WTC11 (cell line): ENCODE measurements around the gene VAV2. TPM values are rescaled to one million over a fixed set of nuclear protein-coding genes. Genes with fewer than 3 reads are reported as not detected.

ENCODE experiments used
- ATAC-seq: fragments of 200-7000 bp; cut with Tn5 transposase; 2 replicates; pipeline ENCODE4 v1.10.0; 2021; ENCODE audit warnings: mild to moderate bottlenecking, moderate library complexity
- CTCF ChIA-PET: fragments of 300-600 bp; sonication (Branson Sonifier 250); formaldehyde crosslinking; loops from one replicate; lab custom pipeline; 2021; ENCODE audit warnings: antibody characterized with exemption; lab: Charles Lee
- POLR2A ChIA-PET: fragments of 350-600 bp; sonication (Branson Sonifier 250); formaldehyde crosslinking; loops from one replicate; lab custom pipeline; 2021; ENCODE audit warnings: antibody characterized with exemption; lab: Charles Lee
- DNase-seq: peaks from one replicate; pipeline ENCODE4 v3.0.0; 2021; ENCODE audit warnings: low spot score
- H3K27ac Mint-ChIP-seq: 2 replicates; pipeline ENCODE4 v1.8.0; 2021; ENCODE audit warnings: mixed read lengths
- H3K27me3 Mint-ChIP-seq: 2 replicates; pipeline ENCODE4 v1.8.0; 2021; ENCODE audit warnings: low read depth, mild to moderate bottlenecking, moderate library complexity, mixed read lengths
- H3K36me3 Mint-ChIP-seq: 2 replicates; pipeline ENCODE4 v1.8.0; 2021; ENCODE audit warnings: mixed read lengths
- H3K4me1 Mint-ChIP-seq: 2 replicates; pipeline ENCODE4 v1.8.0; 2022; ENCODE audit warnings: mixed read lengths
- H3K4me3 Mint-ChIP-seq: 2 replicates; pipeline ENCODE4 v1.8.0; 2021; ENCODE audit warnings: mild to moderate bottlenecking, moderate library complexity, mixed read lengths
- H3K9me3 Mint-ChIP-seq: 2 replicates; pipeline ENCODE4 v1.8.0; 2021; ENCODE audit warnings: mixed read lengths
- ATF1 ChIP-seq: sonication (generic); formaldehyde crosslinking; IDR thresholded peaks from 2 replicates; pipeline ENCODE4 v1.8.1; 2023; ENCODE audit warnings: mild to moderate bottlenecking, moderate library complexity, missing genetic modification reagents
- CBFB ChIP-seq: sonication (generic); formaldehyde crosslinking; IDR thresholded peaks from 2 replicates; pipeline ENCODE4 v1.8.1; 2022; ENCODE audit warnings: mild to moderate bottlenecking, low read depth, missing genetic modification reagents
- NFE2L1 ChIP-seq: sonication (generic); formaldehyde crosslinking; IDR thresholded peaks from 2 replicates; pipeline ENCODE4 v1.8.1; 2023; ENCODE audit warnings: missing genetic modification reagents
- NFYB ChIP-seq: sonication (generic); formaldehyde crosslinking; conservative IDR thresholded peaks from 2 replicates; pipeline ENCODE4 v1.8.0; 2022; ENCODE audit warnings: low read depth, missing genetic modification reagents
- SP1 ChIP-seq: sonication (generic); formaldehyde crosslinking; conservative IDR thresholded peaks from 2 replicates; pipeline ENCODE4 v1.8.1; 2022; ENCODE audit warnings: missing genetic modification reagents
- TCF7 ChIP-seq: sonication (generic); formaldehyde crosslinking; IDR thresholded peaks from 2 replicates; pipeline ENCODE4 v1.8.0; 2022; ENCODE audit warnings: mild to moderate bottlenecking, low read depth, missing genetic modification reagents, moderate library complexity
- ZNF263 ChIP-seq: sonication (generic); formaldehyde crosslinking; IDR thresholded peaks from 2 replicates; pipeline ENCODE4 v1.8.1; 2022; ENCODE audit warnings: low read depth, mild to moderate bottlenecking, moderate library complexity, missing genetic modification reagents
- ZNF396 ChIP-seq: fragments of 250-450 bp; sonication (Bioruptor Pico); IDR thresholded peaks from 2 replicates; pipeline ENCODE4 v1.8.0; 2021; ENCODE audit warnings: mild to moderate bottlenecking, moderate library complexity, borderline replicate concordance
- total RNA-seq: library from RNA; stranded (reverse); gene quantifications from 3 replicates; pipeline ENCODE4 v1.2.3, GENCODE V29; 2021
- TF ChIP-seq, protein P1 (sequence below): sonication (generic); formaldehyde crosslinking; conservative IDR thresholded peaks from 2 replicates; pipeline ENCODE4 v1.8.1; 2023; ENCODE audit warnings: mild to moderate bottlenecking, low read depth, missing genetic modification reagents, moderate library complexity
- TF ChIP-seq, protein P2 (sequence below): sonication (generic); formaldehyde crosslinking; IDR thresholded peaks from 2 replicates; pipeline ENCODE4 v1.8.0; 2023; ENCODE audit warnings: missing genetic modification reagents
- TF ChIP-seq, protein P3 (sequence below): sonication (generic); formaldehyde crosslinking; IDR thresholded peaks from 2 replicates; pipeline ENCODE4 v1.8.1; 2023; ENCODE audit warnings: mild to moderate bottlenecking, missing genetic modification reagents, moderate library complexity
- TF ChIP-seq, protein P4 (sequence below): sonication (generic); formaldehyde crosslinking; IDR thresholded peaks from 2 replicates; pipeline ENCODE4 v1.8.0; 2022; ENCODE audit warnings: missing genetic modification reagents
- TF ChIP-seq, protein P5 (sequence below): fragments of 250-450 bp; sonication (Bioruptor Pico); IDR thresholded peaks from 2 replicates; pipeline ENCODE4 v1.8.0; 2021; ENCODE audit warnings: mild to moderate bottlenecking
- TF ChIP-seq, protein P6 (sequence below): sonication (generic); formaldehyde crosslinking; IDR thresholded peaks from 2 replicates; pipeline ENCODE4 v1.8.0; 2022; ENCODE audit warnings: mild to moderate bottlenecking, missing genetic modification reagents
- TF ChIP-seq, protein P7 (sequence below): sonication (generic); formaldehyde crosslinking; IDR thresholded peaks from 2 replicates; pipeline ENCODE4 v1.8.1; 2022; ENCODE audit warnings: mild to moderate bottlenecking, moderate library complexity, missing genetic modification reagents
- TF ChIP-seq, protein P8 (sequence below): sonication (generic); formaldehyde crosslinking; IDR thresholded peaks from 2 replicates; pipeline ENCODE4 v1.8.1; 2022; ENCODE audit warnings: mild to moderate bottlenecking, missing genetic modification reagents, moderate library complexity, borderline replicate concordance

Gene VAV2
- total RNA-seq, 1 experiment from 2014 or later: 39.7 TPM

DNA sequence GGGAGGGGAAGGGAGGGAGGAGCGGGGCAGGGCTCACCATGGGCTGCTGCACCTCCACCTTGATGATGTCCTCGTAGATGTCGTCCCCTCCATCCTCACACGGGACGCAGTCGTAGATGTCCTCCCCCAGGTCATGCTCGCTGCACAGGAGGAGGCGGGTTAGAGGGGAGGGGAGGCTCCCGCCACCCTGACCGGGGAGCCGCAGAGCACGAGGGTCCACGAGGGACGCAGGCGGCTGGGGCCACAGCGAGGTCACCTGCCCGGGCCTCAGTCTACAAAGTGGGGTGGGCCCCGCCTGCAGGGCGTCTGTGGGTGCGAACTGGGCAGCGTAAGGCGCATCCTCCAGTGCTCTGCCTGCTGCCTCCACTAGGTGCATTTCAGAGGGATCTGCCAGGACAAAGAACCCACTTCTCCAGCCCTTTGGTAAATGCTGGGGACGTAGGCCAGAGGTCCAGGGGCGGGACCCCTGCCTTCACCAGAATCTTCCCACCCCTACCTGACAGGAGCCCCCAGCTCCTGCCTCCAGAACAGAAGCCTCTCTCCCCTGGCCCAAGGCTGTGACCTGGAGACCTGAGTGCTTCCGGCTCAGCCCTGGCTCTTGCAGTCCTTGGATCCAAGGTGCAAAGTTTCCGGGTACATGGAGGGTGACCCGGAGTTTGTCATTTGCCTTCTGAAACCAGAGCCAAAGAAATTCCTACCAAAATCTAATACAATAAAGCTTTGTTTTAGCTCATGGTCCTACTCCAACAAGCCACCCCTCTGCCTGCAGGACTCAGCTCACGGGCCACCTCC lies 179.9 kb downstream of the VAV2 start (continued):
- TF ChIP-seq, protein P1, sequence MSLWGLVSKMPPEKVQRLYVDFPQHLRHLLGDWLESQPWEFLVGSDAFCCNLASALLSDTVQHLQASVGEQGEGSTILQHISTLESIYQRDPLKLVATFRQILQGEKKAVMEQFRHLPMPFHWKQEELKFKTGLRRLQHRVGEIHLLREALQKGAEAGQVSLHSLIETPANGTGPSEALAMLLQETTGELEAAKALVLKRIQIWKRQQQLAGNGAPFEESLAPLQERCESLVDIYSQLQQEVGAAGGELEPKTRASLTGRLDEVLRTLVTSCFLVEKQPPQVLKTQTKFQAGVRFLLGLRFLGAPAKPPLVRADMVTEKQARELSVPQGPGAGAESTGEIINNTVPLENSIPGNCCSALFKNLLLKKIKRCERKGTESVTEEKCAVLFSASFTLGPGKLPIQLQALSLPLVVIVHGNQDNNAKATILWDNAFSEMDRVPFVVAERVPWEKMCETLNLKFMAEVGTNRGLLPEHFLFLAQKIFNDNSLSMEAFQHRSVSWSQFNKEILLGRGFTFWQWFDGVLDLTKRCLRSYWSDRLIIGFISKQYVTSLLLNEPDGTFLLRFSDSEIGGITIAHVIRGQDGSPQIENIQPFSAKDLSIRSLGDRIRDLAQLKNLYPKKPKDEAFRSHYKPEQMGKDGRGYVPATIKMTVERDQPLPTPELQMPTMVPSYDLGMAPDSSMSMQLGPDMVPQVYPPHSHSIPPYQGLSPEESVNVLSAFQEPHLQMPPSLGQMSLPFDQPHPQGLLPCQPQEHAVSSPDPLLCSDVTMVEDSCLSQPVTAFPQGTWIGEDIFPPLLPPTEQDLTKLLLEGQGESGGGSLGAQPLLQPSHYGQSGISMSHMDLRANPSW (CRISPR knock-in tag): no peak
- TF ChIP-seq ZNF396: no peak

DNA sequence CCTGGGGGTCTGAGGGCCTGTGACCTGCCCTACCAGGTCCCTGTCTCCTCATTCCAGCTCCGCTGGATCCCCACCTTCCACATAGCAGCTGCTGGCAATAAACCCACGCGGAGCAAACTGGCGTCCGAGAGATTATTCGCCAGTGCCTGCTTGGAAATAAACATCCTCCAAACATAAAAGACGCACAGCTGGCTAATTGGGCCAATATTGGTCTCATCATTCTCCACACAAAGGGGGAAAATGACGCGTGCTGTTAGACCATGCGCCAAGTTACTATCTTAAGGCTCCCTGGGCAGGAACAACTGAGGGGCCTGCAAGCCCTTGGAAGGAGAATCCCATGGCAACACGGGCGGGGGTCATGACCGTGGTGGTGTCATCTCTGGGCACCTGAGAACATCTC lies 180.7 kb downstream of the VAV2 start:
- TF ChIP-seq TCF7 (CRISPR knock-in tag) (no peak), ZNF263 (CRISPR knock-in tag) (no peak), ATF1 (CRISPR knock-in tag) (no peak), SP1 (CRISPR knock-in tag) (no peak)
- TF ChIP-seq, protein P2, sequence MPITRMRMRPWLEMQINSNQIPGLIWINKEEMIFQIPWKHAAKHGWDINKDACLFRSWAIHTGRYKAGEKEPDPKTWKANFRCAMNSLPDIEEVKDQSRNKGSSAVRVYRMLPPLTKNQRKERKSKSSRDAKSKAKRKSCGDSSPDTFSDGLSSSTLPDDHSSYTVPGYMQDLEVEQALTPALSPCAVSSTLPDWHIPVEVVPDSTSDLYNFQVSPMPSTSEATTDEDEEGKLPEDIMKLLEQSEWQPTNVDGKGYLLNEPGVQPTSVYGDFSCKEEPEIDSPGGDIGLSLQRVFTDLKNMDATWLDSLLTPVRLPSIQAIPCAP (CRISPR knock-in tag): no peak
- TF ChIP-seq, protein P3, sequence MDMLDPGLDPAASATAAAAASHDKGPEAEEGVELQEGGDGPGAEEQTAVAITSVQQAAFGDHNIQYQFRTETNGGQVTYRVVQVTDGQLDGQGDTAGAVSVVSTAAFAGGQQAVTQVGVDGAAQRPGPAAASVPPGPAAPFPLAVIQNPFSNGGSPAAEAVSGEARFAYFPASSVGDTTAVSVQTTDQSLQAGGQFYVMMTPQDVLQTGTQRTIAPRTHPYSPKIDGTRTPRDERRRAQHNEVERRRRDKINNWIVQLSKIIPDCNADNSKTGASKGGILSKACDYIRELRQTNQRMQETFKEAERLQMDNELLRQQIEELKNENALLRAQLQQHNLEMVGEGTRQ (CRISPR knock-in tag): no peak
- TF ChIP-seq, protein P4, sequence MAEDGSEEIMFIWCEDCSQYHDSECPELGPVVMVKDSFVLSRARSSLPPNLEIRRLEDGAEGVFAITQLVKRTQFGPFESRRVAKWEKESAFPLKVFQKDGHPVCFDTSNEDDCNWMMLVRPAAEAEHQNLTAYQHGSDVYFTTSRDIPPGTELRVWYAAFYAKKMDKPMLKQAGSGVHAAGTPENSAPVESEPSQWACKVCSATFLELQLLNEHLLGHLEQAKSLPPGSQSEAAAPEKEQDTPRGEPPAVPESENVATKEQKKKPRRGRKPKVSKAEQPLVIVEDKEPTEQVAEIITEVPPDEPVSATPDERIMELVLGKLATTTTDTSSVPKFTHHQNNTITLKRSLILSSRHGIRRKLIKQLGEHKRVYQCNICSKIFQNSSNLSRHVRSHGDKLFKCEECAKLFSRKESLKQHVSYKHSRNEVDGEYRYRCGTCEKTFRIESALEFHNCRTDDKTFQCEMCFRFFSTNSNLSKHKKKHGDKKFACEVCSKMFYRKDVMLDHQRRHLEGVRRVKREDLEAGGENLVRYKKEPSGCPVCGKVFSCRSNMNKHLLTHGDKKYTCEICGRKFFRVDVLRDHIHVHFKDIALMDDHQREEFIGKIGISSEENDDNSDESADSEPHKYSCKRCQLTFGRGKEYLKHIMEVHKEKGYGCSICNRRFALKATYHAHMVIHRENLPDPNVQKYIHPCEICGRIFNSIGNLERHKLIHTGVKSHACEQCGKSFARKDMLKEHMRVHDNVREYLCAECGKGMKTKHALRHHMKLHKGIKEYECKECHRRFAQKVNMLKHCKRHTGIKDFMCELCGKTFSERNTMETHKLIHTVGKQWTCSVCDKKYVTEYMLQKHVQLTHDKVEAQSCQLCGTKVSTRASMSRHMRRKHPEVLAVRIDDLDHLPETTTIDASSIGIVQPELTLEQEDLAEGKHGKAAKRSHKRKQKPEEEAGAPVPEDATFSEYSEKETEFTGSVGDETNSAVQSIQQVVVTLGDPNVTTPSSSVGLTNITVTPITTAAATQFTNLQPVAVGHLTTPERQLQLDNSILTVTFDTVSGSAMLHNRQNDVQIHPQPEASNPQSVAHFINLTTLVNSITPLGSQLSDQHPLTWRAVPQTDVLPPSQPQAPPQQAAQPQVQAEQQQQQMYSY: no peak
- TF ChIP-seq, protein P5, sequence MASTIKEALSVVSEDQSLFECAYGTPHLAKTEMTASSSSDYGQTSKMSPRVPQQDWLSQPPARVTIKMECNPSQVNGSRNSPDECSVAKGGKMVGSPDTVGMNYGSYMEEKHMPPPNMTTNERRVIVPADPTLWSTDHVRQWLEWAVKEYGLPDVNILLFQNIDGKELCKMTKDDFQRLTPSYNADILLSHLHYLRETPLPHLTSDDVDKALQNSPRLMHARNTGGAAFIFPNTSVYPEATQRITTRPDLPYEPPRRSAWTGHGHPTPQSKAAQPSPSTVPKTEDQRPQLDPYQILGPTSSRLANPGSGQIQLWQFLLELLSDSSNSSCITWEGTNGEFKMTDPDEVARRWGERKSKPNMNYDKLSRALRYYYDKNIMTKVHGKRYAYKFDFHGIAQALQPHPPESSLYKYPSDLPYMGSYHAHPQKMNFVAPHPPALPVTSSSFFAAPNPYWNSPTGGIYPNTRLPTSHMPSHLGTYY (CRISPR knock-in tag): no peak
- DNase-seq (no peak), ATAC-seq (no peak)
- no peak overlapping the region for H3K4me3 Mint-ChIP-seq
- H3K4me1 Mint-ChIP-seq: peaks cover 4% of the 10 kb centered on the region; the same call in 1 of the 2 replicates
- ChIA-PET CTCF (interaction anchor here (1.1 to 1.6 kb wide), 4 partner anchors 14 to 62 kb away, joined by 3 read pairs; no protein-coding TSS in a partner anchor), POLR2A (no interaction called here)
- H3K27ac Mint-ChIP-seq: no peak overlapping the region
- no peaks in the 10 kb centered on the region for H3K27me3 Mint-ChIP-seq
- H3K36me3 Mint-ChIP-seq: no peaks in the 10 kb centered on the region
- H3K9me3 Mint-ChIP-seq: no peaks in the 10 kb centered on the region

DNA sequence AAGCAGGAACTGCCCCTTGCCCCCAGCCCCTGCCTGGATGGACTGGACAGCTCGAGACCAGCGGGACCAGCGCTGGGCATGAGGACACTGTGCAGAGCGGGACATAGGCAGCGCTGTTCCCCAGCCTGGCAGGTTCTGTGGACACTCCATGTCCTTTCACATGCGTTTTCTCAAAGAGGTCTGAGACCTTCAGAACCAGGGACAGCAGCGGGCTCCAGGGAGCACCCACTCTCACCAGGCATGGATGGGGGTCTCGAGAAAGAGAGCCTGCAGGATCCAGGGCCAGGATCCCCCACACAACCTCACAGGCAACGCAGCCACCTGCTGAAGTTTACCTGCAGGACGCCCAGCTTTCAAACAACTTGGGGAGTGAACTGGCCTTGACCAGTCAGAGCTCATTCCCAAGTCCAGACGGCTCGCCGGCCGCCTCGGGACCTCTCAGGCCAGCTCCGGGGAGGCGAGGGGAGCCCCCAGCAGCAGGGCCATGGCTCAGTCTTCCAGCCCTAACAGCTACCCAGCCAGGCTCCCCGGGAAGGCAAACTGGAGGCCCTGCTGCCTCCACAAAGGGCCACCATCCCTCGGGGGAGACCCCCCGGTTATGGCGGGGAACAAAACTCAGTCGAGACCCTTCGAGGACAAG lies 181.4 kb downstream of the VAV2 start:
- Mint-ChIP-seq H3K4me1 (peaks cover 4% of the 10 kb centered on the region; the same call in 1 of the 2 replicates), H3K36me3 (no peaks in the 10 kb centered on the region), H3K9me3 (no peaks in the 10 kb centered on the region), H3K27me3 (no peaks in the 10 kb centered on the region), H3K4me3 (no peak overlapping the region), H3K27ac (no peak overlapping the region)
- DNase-seq (no peak), ATAC-seq (no peak)
- CTCF ChIA-PET: interaction anchor here (1.1 to 1.6 kb wide), 4 partner anchors 13 to 63 kb away, joined by 3 read pairs; no protein-coding TSS in a partner anchor
- POLR2A ChIA-PET: no interaction called here
- TF ChIP-seq, protein P6, sequence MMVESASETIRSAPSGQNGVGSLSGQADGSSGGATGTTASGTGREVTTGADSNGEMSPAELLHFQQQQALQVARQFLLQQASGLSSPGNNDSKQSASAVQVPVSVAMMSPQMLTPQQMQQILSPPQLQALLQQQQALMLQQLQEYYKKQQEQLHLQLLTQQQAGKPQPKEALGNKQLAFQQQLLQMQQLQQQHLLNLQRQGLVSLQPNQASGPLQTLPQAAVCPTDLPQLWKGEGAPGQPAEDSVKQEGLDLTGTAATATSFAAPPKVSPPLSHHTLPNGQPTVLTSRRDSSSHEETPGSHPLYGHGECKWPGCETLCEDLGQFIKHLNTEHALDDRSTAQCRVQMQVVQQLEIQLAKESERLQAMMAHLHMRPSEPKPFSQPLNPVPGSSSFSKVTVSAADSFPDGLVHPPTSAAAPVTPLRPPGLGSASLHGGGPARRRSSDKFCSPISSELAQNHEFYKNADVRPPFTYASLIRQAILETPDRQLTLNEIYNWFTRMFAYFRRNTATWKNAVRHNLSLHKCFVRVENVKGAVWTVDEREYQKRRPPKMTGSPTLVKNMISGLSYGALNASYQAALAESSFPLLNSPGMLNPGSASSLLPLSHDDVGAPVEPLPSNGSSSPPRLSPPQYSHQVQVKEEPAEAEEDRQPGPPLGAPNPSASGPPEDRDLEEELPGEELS (CRISPR knock-in tag): no peak
- TF ChIP-seq CBFB (CRISPR knock-in tag): no peak
- TF ChIP-seq, protein P7, sequence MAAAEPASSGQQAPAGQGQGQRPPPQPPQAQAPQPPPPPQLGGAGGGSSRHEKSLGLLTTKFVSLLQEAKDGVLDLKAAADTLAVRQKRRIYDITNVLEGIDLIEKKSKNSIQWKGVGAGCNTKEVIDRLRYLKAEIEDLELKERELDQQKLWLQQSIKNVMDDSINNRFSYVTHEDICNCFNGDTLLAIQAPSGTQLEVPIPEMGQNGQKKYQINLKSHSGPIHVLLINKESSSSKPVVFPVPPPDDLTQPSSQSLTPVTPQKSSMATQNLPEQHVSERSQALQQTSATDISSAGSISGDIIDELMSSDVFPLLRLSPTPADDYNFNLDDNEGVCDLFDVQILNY: no peak
- TF ChIP-seq, protein P8, sequence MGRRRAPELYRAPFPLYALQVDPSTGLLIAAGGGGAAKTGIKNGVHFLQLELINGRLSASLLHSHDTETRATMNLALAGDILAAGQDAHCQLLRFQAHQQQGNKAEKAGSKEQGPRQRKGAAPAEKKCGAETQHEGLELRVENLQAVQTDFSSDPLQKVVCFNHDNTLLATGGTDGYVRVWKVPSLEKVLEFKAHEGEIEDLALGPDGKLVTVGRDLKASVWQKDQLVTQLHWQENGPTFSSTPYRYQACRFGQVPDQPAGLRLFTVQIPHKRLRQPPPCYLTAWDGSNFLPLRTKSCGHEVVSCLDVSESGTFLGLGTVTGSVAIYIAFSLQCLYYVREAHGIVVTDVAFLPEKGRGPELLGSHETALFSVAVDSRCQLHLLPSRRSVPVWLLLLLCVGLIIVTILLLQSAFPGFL (CRISPR knock-in tag): no peak
- TF ChIP-seq NFE2L1 (CRISPR knock-in tag): no peak
- TF ChIP-seq NFYB (CRISPR knock-in tag): no peak
- no peak for TF ChIP-seq ZNF396
